ENCODE data around the gene MCFD2. TPM values are rescaled to one million over a fixed set of nuclear protein-coding genes. Genes with fewer than 3 reads are reported as not detected.
"Not testable (repeated sequence)": the region's sequence is repeated elsewhere in the genome, so short reads cannot be mapped to it uniquely, and the experiment has no call there.

MCFD2 gene
- total RNA-seq, 2 experiments from 2014 or later: 30.5 to 35.8 TPM

GRCh38 chr2:46886268-46887027 lies 29.2 kb downstream of the MCFD2 start:
- no peak overlapping the region for H3K4me3 Mint-ChIP-seq
- CTCF ChIA-PET: interaction anchor here (0.8 to 1.6 kb wide), 7 partner anchors 10 to 424 kb away, joined by 3 to 4 read pairs (median 3); no protein-coding TSS in a partner anchor
- no peaks in the 10 kb centered on the region for H3K36me3 Mint-ChIP-seq
- no peaks in the 10 kb centered on the region for H3K9me3 Mint-ChIP-seq (ENCODE audit: low read depth)
- ATAC-seq: peak; percentile 12
- DNase-seq: no peak
- no peak overlapping the region for H3K27ac Mint-ChIP-seq
- H3K27me3 Mint-ChIP-seq: peaks cover 29% of the 10 kb centered on the region
- H3K4me1 Mint-ChIP-seq: no peaks in the 10 kb centered on the region

GRCh38 chr2:46885376-46885775 lies 30.2 kb downstream of the MCFD2 start:
- CTCF ChIA-PET: interaction anchor here (1.2 kb wide), 1 partner anchor 11 kb away, joined by 3 read pairs; no protein-coding TSS in a partner anchor
- H3K4me3 Mint-ChIP-seq: no peak overlapping the region
- ATAC-seq (no peak), DNase-seq (no peak)
- no peaks in the 10 kb centered on the region for H3K4me1 Mint-ChIP-seq
- H3K27ac Mint-ChIP-seq: no peak overlapping the region
- no peaks in the 10 kb centered on the region for H3K9me3 Mint-ChIP-seq (ENCODE audit: low read depth)
- peaks cover 29% of the 10 kb centered on the region for H3K27me3 Mint-ChIP-seq
- no peaks in the 10 kb centered on the region for H3K36me3 Mint-ChIP-seq

GRCh38 chr2:46879511-46879910 lies 36.1 kb downstream of the MCFD2 start:
- Mint-ChIP-seq H3K9me3 (ENCODE audit: low read depth) (no peaks in the 10 kb centered on the region), H3K4me1 (peaks cover 3% of the 10 kb centered on the region), H3K27ac (no peak overlapping the region), H3K36me3 (no peaks in the 10 kb centered on the region), H3K4me3 (no peak overlapping the region), H3K27me3 (peaks cover 19% of the 10 kb centered on the region)
- ATAC-seq (no peak), DNase-seq (no peak)
- CTCF ChIA-PET: no interaction called here

GRCh38 chr2:46878886-46879285 lies 36.7 kb downstream of the MCFD2 start:
- ATAC-seq: no peak
- peaks cover 13% of the 10 kb centered on the region for H3K27me3 Mint-ChIP-seq

GRCh38 chr2:46878240-46878877 lies 37.2 kb downstream of the MCFD2 start:
- H3K27me3 Mint-ChIP-seq: peaks cover 12% of the 10 kb centered on the region
- H3K36me3 Mint-ChIP-seq: no peaks in the 10 kb centered on the region
- CTCF ChIA-PET: no interaction called here
- no peak overlapping the region for H3K4me3 Mint-ChIP-seq
- no peaks in the 10 kb centered on the region for H3K9me3 Mint-ChIP-seq (ENCODE audit: low read depth)
- no peak for DNase-seq
- H3K27ac Mint-ChIP-seq: no peak overlapping the region
- no peak for ATAC-seq
- H3K4me1 Mint-ChIP-seq: peaks cover 3% of the 10 kb centered on the region

More at GRCh38 chr2:46878886-46879285, 36.7 kb downstream of the MCFD2 start:
- no peaks in the 10 kb centered on the region for H3K9me3 Mint-ChIP-seq (ENCODE audit: low read depth)
- H3K4me3 Mint-ChIP-seq: no peak overlapping the region
- CTCF ChIA-PET: no interaction called here
- H3K4me1 Mint-ChIP-seq: peaks cover 3% of the 10 kb centered on the region
- DNase-seq: no peak
- H3K27ac Mint-ChIP-seq: no peak overlapping the region
- no peaks in the 10 kb centered on the region for H3K36me3 Mint-ChIP-seq

GRCh38 chr2:46877619-46878113 lies 37.9 kb downstream of the MCFD2 start:
- CTCF ChIA-PET: no interaction called here
- Mint-ChIP-seq H3K27me3 (peaks cover 9% of the 10 kb centered on the region), H3K4me3 (no peak overlapping the region), H3K9me3 (ENCODE audit: low read depth) (no peaks in the 10 kb centered on the region), H3K27ac (no peak overlapping the region), H3K4me1 (peaks cover 3% of the 10 kb centered on the region), H3K36me3 (no peaks in the 10 kb centered on the region)
- ATAC-seq: no peak
- DNase-seq: no peak

GRCh38 chr2:46876741-46877384 lies 38.7 kb downstream of the MCFD2 start:
- Mint-ChIP-seq H3K36me3 (no peaks in the 10 kb centered on the region), H3K27me3 (peaks cover 8% of the 10 kb centered on the region), H3K4me1 (peaks cover 3% of the 10 kb centered on the region), H3K4me3 (no peak overlapping the region), H3K27ac (no peak overlapping the region), H3K9me3 (ENCODE audit: low read depth) (no peaks in the 10 kb centered on the region)
- CTCF ChIA-PET: interaction anchor here (0.6 to 1.0 kb wide), 2 partner anchors 10 to 1568 kb away, joined by 3 read pairs; no protein-coding TSS in a partner anchor
- no peak for DNase-seq
- ATAC-seq: peak; percentile 47

- CTCF ChIA-PET: interaction anchor here (1.0 kb wide), 1 partner anchor 10 kb away, joined by 3 read pairs; no protein-coding TSS in a partner anchor
- not testable (repeated sequence) for H3K9me3 Mint-ChIP-seq (ENCODE audit: low read depth); H3K4me1 Mint-ChIP-seq
Measured at GRCh38 chr2:46875962-46876689, 39.5 kb downstream of the MCFD2 start.

GRCh38 chr2:46875226-46875899 lies 40.2 kb downstream of the MCFD2 start:
- Mint-ChIP-seq H3K4me3 (no peak overlapping the region), H3K27me3 (peaks cover 7% of the 10 kb centered on the region), H3K27ac (no peak overlapping the region), H3K4me1 (peaks cover 3% of the 10 kb centered on the region), H3K9me3 (ENCODE audit: low read depth) (no peaks in the 10 kb centered on the region), H3K36me3 (no peaks in the 10 kb centered on the region)
- DNase-seq: no peak
- ATAC-seq: no peak
- CTCF ChIA-PET: no interaction called here

More at GRCh38 chr2:46875962-46876689, 39.5 kb downstream of the MCFD2 start:
- not testable (repeated sequence) for ATAC-seq, H3K36me3 Mint-ChIP-seq, DNase-seq, H3K27me3 Mint-ChIP-seq, H3K4me3 Mint-ChIP-seq, H3K27ac Mint-ChIP-seq

- Mint-ChIP-seq H3K4me3 (no peak overlapping the region), H3K9me3 (ENCODE audit: low read depth) (no peaks in the 10 kb centered on the region), H3K27ac (no peak overlapping the region), H3K4me1 (peaks cover 3% of the 10 kb centered on the region), H3K27me3 (peaks cover 7% of the 10 kb centered on the region), H3K36me3 (no peaks in the 10 kb centered on the region)
- CTCF ChIA-PET: interaction anchor here (1.1 kb wide), 2 partner anchors 11 to 14 kb away, joined by 3 read pairs; no protein-coding TSS in a partner anchor
- no peak for DNase-seq
- no peak for ATAC-seq
Measured at GRCh38 chr2:46874236-46874929, 41.2 kb downstream of the MCFD2 start.

GRCh38 chr2:46873604-46874068 lies 42.0 kb downstream of the MCFD2 start:
- H3K36me3 Mint-ChIP-seq: no peaks in the 10 kb centered on the region
- peaks cover 3% of the 10 kb centered on the region for H3K4me1 Mint-ChIP-seq
- no peaks in the 10 kb centered on the region for H3K9me3 Mint-ChIP-seq (ENCODE audit: low read depth)
- CTCF ChIA-PET: interaction anchor here (1.1 kb wide), 2 partner anchors 12 to 13 kb away, joined by 3 read pairs; no protein-coding TSS in a partner anchor
- ATAC-seq (peak; percentile 56), DNase-seq (peak; percentile 45)
- H3K27ac Mint-ChIP-seq: no peak overlapping the region
- H3K27me3 Mint-ChIP-seq: peaks cover 7% of the 10 kb centered on the region
- H3K4me3 Mint-ChIP-seq: no peak overlapping the region

All from activated CD8-positive, alpha-beta memory T cell treated with anti-CD3 and anti-CD28 coated beads, Interleukin-2, amount 10 ng/mL, durations not matched to agents 7 days and 5 days (primary cell).